Mucosa of rectum (tissue), 2 donors: ENCODE results near the gene MFRP.
"Not testable (repeated sequence)": the region's sequence is repeated elsewhere in the genome, so short reads cannot be mapped to it uniquely, and the experiment has no call there.

Source experiments
- H3K27ac ChIP-seq, 2 donors: one replicate each; pipeline ENCODE4 v1.7.0; 2013; ENCODE audit warnings: inconsistent platforms in 2 of 2, low read depth in 2 of 2, low read length in 2 of 2
- H3K27me3 ChIP-seq, 2 donors: one replicate each; pipeline ENCODE4 v1.7.0; 2013; ENCODE audit warnings: low read length in 2 of 2; ENCODE audit not compliant: control insufficient read depth in 2 of 2, insufficient read depth in 2 of 2
- H3K36me3 ChIP-seq, 2 donors: one replicate each; pipeline ENCODE4 v1.7.0; 2013; ENCODE audit warnings: low read length in 2 of 2; ENCODE audit not compliant: control insufficient read depth in 2 of 2, insufficient read depth in 2 of 2
- H3K4me1 ChIP-seq, 2 donors: one replicate each; pipeline ENCODE4 v1.7.0; 2013; ENCODE audit warnings: low read length in 2 of 2, mild to moderate bottlenecking in 1 of 2; ENCODE audit not compliant: control insufficient read depth in 2 of 2, insufficient read depth in 2 of 2
- H3K4me3 ChIP-seq, 2 donors: one replicate each; pipeline ENCODE4 v1.7.0; 2013; ENCODE audit warnings: low read length in 2 of 2
- H3K9ac ChIP-seq, 2 donors: one replicate each; pipeline ENCODE4 v1.7.0; 2013; ENCODE audit warnings: low read length in 2 of 2, low read depth in 1 of 2, mild to moderate bottlenecking in 1 of 2
- H3K9me3 ChIP-seq, 2 donors: one replicate each; pipeline ENCODE4 v1.7.0; 2013; ENCODE audit warnings: low read length in 2 of 2; ENCODE audit not compliant: control insufficient read depth in 2 of 2
- donor health status: healthy.
- donor health status: Normal muscosa, but diverticular disease.

The MFRP gene

GRCh38 chr11:119346605-119347004 lies at the start of gene MFRP:
TSS of gene MFRP (minus strand) at chr11:119346705. CDS start at chr11:119346513, 192 bp downstream.
- Histone ChIP-seq H3K27ac (no peak within 1 kb of the TSS), H3K9me3 (no peaks in the 10 kb centered on the region)

DNA sequence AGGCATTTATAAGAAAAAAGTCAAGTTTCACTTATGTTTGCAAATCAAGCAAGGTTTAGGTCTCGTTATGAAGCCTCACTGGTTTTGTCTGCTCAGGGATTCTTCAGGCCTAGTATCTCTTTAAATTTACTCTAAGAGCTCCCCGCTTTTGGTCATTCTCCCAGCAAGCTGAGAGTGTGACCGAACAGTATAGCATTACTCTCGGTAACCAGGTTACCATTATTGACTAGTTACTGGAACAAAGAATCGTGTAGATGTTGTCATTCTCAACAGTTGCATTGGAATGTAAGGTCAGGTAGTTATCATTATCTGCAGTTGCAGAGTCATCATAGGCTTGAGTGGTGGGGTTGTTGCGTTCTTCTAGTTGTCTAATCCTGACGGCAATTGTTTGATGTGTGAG lies 44.8 kb upstream of the MFRP start:
- no peak overlapping the region for H3K27ac ChIP-seq
- no peak overlapping the region for H3K4me3 ChIP-seq
- no peaks in the 10 kb centered on the region for H3K9me3 ChIP-seq
- H3K9ac ChIP-seq, result no peak overlapping the region
- no peaks in the 10 kb centered on the region for H3K4me1 ChIP-seq
- no peaks in the 10 kb centered on the region for H3K27me3 ChIP-seq
- H3K36me3 ChIP-seq, result no peaks in the 10 kb centered on the region

More at GRCh38 chr11:119346605-119347004, at the start of gene MFRP:
- Histone ChIP-seq H3K27me3 (peaks cover 1 to 4% of the 10 kb centered on the region in 2 donors), H3K9ac (no peak within 1 kb of the TSS), H3K4me3 (no peak within 1 kb of the TSS), H3K36me3 (no peaks in the 10 kb centered on the region), H3K4me1 (peaks cover 0 to under 1% of the 10 kb centered on the region in 2 donors)

GRCh38 chr11:119389611-119390254 lies 43.2 kb upstream of the MFRP start:
- Histone ChIP-seq H3K27me3 (peaks cover 0 to 3% of the 10 kb centered on the region in 2 donors), H3K4me3 (no peak overlapping the region), H3K36me3 (no peaks in the 10 kb centered on the region), H3K27ac (no peak overlapping the region), H3K4me1 (no peaks in the 10 kb centered on the region), H3K9me3 (no peaks in the 10 kb centered on the region), H3K9ac (no peak overlapping the region)

GRCh38 chr11:119388103-119388502 lies 41.6 kb upstream of the MFRP start:
- H3K4me3 ChIP-seq, result no peak overlapping the region
- H3K4me1 ChIP-seq, result no peaks in the 10 kb centered on the region
- H3K9ac ChIP-seq, result no peak overlapping the region
- no peaks in the 10 kb centered on the region for H3K9me3 ChIP-seq
- H3K36me3 ChIP-seq, result no peaks in the 10 kb centered on the region
- H3K27me3 ChIP-seq, result peaks cover 3% of the 10 kb centered on the region in 2 donors
- H3K27ac ChIP-seq, result no peak overlapping the region

GRCh38 chr11:119384332-119384731 lies 37.8 kb upstream of the MFRP start:
- H3K27ac ChIP-seq, result no peak overlapping the region
- H3K4me3 ChIP-seq, result no peak overlapping the region
- H3K4me1 ChIP-seq, result peaks cover 12 to 14% of the 10 kb centered on the region in 2 donors
- no peaks in the 10 kb centered on the region for H3K9me3 ChIP-seq
- peaks cover 3 to 7% of the 10 kb centered on the region in 2 donors for H3K27me3 ChIP-seq
- H3K9ac ChIP-seq, result no peak overlapping the region
- H3K36me3 ChIP-seq, result no peaks in the 10 kb centered on the region

DNA sequence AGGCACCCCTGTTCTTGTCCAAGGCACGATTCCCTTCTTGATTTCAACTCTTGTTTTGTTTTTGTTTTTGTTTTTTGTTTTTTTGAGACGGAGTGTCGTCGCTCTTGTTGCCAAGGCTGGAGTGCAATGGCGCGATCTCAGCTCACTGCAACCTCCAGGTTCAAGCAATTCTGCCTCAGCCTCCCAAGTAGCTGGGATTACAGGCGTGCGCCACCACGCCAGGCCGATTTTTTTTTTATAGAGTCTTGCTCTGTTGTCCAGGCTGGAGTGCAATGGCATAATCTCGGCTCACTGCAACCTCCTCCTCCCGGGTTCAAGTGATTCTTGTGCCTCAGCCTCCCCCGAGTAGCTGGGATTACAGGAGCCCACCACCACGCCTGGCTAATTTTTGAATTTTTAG lies 36.0 kb upstream of the MFRP start:
- H3K27me3 ChIP-seq, H3K4me3 ChIP-seq, H3K36me3 ChIP-seq, H3K9me3 ChIP-seq, H3K9ac ChIP-seq, H3K27ac ChIP-seq: not testable (repeated sequence)
- H3K4me1 ChIP-seq, result peaks cover 12 to 14% of the 10 kb centered on the region in 2 donors

- H3K27ac ChIP-seq, result no peak overlapping the region
- H3K9ac ChIP-seq, result peak overlapping the region in 1 of 2 donors; percentile 68
- peak overlapping the region; percentile 72 to 73 for H3K4me3 ChIP-seq
- H3K36me3 ChIP-seq, result no peaks in the 10 kb centered on the region
- peaks cover 12 to 14% of the 10 kb centered on the region in 2 donors for H3K4me1 ChIP-seq
- H3K27me3 ChIP-seq, result peaks cover 3 to 7% of the 10 kb centered on the region in 2 donors
- no peaks in the 10 kb centered on the region for H3K9me3 ChIP-seq
Measured at GRCh38 chr11:119382101-119382500, 35.6 kb upstream of the MFRP start.

DNA sequence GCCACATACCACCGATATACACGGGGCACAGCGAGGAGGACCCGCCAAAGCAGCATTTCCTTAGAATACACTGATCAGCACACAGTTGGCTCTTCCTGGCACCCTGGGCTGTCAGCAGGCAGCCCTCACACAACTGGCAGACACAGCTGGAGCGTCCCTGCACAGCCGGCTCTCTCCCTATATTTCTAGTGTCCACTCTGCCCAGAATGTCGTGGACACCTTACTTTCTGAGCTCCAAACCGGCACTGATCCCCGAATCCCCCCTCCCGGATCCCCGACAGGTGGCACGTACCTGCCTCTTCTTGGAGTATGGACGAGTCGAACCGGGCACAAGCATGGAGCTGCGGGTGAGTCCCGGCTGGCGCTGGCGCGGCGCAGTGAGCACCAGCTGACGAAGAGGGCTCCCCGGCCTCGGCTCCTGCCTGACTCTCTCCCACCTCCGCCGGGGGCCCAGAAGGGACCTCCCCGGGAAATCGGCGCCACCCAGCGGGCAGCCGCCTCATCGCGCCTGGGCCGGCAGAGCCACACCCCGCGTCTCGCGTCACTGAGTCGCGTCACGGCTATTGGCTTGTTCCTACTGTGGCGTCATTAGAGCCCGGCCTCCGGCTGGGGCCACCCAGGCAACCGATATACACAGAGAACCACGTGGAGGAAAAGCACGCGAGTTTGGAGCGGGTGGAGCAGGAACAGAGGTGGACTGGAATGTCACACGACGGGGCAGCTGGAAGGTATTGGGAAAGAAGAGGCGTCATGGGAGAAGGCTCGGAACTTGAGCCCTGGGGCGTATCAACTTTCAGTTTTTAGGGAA lies 34.9 kb upstream of the MFRP start, which contains the start of gene USP2:
TSS of gene USP2 (minus strand) at position 510 of the 808 bp plus-strand sequence. CDS start 8,210 bp downstream, outside the sequence.
- Histone ChIP-seq H3K27me3 (peaks cover 3 to 7% of the 10 kb centered on the region in 2 donors), H3K36me3 (no peaks in the 10 kb centered on the region), H3K27ac (no peak within 1 kb of the TSS), H3K9me3 (no peaks in the 10 kb centered on the region), H3K9ac (peak within 1 kb of the TSS; percentile 65 to 68), H3K4me1 (peaks cover 12 to 14% of the 10 kb centered on the region in 2 donors), H3K4me3 (peak within 1 kb of the TSS; percentile 72 to 73)

GRCh38 chr11:119380827-119381180 lies 34.3 kb upstream of the MFRP start:
- no peaks in the 10 kb centered on the region for H3K9me3 ChIP-seq
- H3K9ac ChIP-seq, result peak overlapping the region; percentile 65 to 68
- peaks cover 14 to 16% of the 10 kb centered on the region in 2 donors for H3K4me1 ChIP-seq
- H3K27ac ChIP-seq, result no peak overlapping the region
- H3K36me3 ChIP-seq, result no peaks in the 10 kb centered on the region
- H3K27me3 ChIP-seq, result peaks cover under 1 to 7% of the 10 kb centered on the region in 2 donors
- peak overlapping the region; percentile 72 to 73 for H3K4me3 ChIP-seq

DNA sequence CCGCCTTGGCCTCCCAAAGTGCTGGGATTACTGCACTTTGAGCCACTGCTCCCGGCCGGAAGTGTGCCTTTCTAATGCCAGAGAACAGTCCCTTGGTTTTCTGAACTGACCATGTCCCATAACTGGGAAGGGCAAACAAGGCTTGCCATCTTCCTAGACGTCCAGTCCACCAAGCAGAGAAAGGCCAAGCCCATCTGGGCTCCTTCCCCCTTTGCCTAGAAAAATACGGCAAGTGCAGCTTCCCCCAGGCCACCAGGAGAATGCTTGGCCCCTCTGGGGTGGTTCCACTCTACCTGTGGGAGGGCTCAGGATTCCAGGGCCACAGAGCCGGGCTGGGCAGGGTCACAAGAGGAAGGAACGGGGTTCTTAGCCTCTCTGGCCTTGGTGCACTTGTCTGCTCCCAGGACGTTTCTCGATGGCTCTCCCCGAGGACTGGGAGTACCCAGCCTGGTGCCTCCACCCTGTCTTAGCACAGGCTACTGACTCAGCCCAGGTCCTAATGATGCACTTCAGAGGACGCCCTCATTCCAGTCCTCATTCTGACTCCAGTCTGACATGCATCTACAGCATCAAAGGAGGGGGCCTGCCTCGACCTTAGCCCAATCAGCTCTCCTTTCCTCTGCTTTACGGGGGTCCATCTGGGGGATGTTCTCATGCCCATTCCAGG lies 33.8 kb upstream of the MFRP start:
- H3K27ac ChIP-seq, result no peak overlapping the region
- H3K9me3 ChIP-seq, result no peaks in the 10 kb centered on the region
- peaks cover 14 to 18% of the 10 kb centered on the region in 2 donors for H3K4me1 ChIP-seq
- no peaks in the 10 kb centered on the region for H3K36me3 ChIP-seq
- H3K9ac ChIP-seq, result no peak overlapping the region
- H3K27me3 ChIP-seq, result peaks cover 0 to 7% of the 10 kb centered on the region in 2 donors
- no peak overlapping the region for H3K4me3 ChIP-seq
